Smooth muscle cell (in vitro differentiated cells): ENCODE measurements around the gene SCN4B. TPM values are rescaled to one million over a fixed set of nuclear protein-coding genes. Genes with fewer than 3 reads are reported as not detected.
"Not testable (repeated sequence)": the region's sequence is repeated elsewhere in the genome, so short reads cannot be mapped to it uniquely, and the experiment has no call there.

Experiments
- DNase-seq: peaks from one replicate; lab custom pipeline; 2025; ENCODE audit not compliant: unreplicated experiment; lab: John Stamatoyannopoulos, UW
- H2AFZ ChIP-seq: fragments of 200-600 bp; sonication (generic); 2 replicates; pipeline ENCODE4 v1.6.0; 2016; ENCODE audit warnings: antibody characterized with exemption, low read depth, mild to moderate bottlenecking
- H3F3A ChIP-seq: fragments of 200-600 bp; sonication (generic); 2 replicates; pipeline ENCODE4 v1.6.0; 2017; ENCODE audit warnings: antibody characterized with exemption, low read depth
- H3K27ac ChIP-seq: fragments of 200-600 bp; sonication (generic); 2 replicates; pipeline ENCODE4 v1.5.1; 2016; ENCODE audit warnings: low read depth, mild to moderate bottlenecking
- H3K27me3 ChIP-seq: fragments of 200-600 bp; sonication (generic); 2 replicates; pipeline ENCODE4 v1.6.1; 2016; ENCODE audit warnings: low read depth, mild to moderate bottlenecking
- H3K36me3 ChIP-seq: fragments of 200-600 bp; sonication (generic); 2 replicates; pipeline ENCODE4 v1.5.1; 2016; ENCODE audit warnings: low read depth
- H3K4me1 ChIP-seq: fragments of 200-600 bp; sonication (generic); 2 replicates; pipeline ENCODE4 v1.5.1; 2016; ENCODE audit warnings: low read depth
- H3K4me2 ChIP-seq: fragments of 200-600 bp; sonication (generic); 2 replicates; pipeline ENCODE4 v1.6.0; 2016; ENCODE audit warnings: mild to moderate bottlenecking
- H3K4me3 ChIP-seq: fragments of 200-600 bp; sonication (generic); 2 replicates; pipeline ENCODE4 v1.5.1; 2016; ENCODE audit warnings: mild to moderate bottlenecking
- H3K79me2 ChIP-seq: fragments of 200-600 bp; sonication (generic); 2 replicates; pipeline ENCODE4 v1.6.0; 2016; ENCODE audit warnings: low read depth, mild to moderate bottlenecking
- H3K9ac ChIP-seq: fragments of 200-600 bp; sonication (generic); 2 replicates; pipeline ENCODE4 v1.6.0; 2016; ENCODE audit warnings: low read depth
- H3K9me3 ChIP-seq: fragments of 200-600 bp; sonication (generic); replicated peaks from 2 replicates; pipeline ENCODE4 v1.5.1; 2016; ENCODE audit warnings: low read depth
- H4K20me1 ChIP-seq: fragments of 200-600 bp; sonication (generic); 2 replicates; pipeline ENCODE4 v1.6.0; 2016; ENCODE audit warnings: low read depth
- WGBS: methylation state at CpG from one replicate; pipeline ENCODE4 v1.1.7; 2016; ENCODE audit warnings: low lambda C conversion rate; 5-methylcytosine and 5-hydroxymethylcytosine counted together
- polyA plus RNA-seq: library from polyadenylated mRNA; unstranded; fragments of >200 nt; fragmentation: Nextera tagmentation; extraction: Ambion mirVana; gene quantifications from 2 replicates; pipeline ENCODE4 v1.2.1, GENCODE V29; 2016
- total RNA-seq: library from RNA; depleted of rRNA; stranded (reverse); fragments of >200 nt; gene quantifications from 2 replicates; pipeline ENCODE4 v1.2.3, GENCODE V29; 2014
- TF ChIP-seq, protein P1 (sequence below): fragments of 200-600 bp; sonication (generic); IDR thresholded peaks from 2 replicates; pipeline ENCODE4 v1.5.1; 2017; ENCODE audit warnings: borderline replicate concordance, mild to moderate bottlenecking, antibody characterized with exemption; ENCODE audit not compliant: insufficient read depth, poor library complexity, severe bottlenecking

SCN4B gene
- total and polyA plus RNA-seq, 2 experiments from 2014 or later: not detected

DNA sequence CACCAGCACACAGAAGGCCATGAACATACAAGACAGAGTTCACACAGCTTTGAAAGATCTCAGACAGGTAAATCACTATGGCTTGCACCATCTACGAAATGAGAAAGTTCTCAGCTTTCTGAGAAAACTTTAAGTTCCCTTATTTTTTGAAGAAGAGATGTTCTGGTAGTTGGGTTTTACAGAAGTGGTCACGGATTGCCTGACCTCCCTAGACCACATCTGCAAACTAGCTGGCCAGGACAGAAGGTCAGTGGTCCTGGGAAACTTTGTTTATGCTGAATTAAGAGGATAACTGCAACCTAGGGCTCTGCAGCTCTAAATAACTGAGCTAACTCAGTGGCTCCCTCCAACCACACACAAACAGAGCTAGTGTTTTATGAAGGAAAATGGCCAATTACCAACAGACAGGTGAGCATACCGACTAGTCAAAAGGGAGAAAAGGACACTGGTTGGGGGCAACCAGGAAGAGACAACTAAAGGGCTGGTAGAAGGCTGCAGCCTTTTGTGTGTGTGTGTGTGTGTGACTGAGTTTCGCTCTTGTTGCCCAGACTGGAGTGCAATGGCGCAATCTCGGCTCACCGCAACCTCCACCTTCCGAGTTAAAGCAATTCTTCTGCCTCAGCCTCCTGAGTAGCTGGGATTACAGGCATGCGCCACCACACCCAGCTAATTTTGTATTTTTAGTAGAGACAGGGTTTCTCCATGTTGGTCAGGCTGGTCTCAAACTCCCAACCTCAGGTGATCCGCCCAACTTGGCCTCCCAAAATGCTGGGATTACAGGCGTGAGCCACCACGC lies 32.4 kb upstream of the SCN4B start:
- H3F3A ChIP-seq: no peaks in the 10 kb centered on the region
- no peaks in the 10 kb centered on the region for H3K79me2 ChIP-seq
- no peaks in the 10 kb centered on the region for H3K4me1 ChIP-seq
- H3K4me3 ChIP-seq: no peak overlapping the region
- H2AFZ ChIP-seq: no peak overlapping the region
- TF ChIP-seq, protein P1, sequence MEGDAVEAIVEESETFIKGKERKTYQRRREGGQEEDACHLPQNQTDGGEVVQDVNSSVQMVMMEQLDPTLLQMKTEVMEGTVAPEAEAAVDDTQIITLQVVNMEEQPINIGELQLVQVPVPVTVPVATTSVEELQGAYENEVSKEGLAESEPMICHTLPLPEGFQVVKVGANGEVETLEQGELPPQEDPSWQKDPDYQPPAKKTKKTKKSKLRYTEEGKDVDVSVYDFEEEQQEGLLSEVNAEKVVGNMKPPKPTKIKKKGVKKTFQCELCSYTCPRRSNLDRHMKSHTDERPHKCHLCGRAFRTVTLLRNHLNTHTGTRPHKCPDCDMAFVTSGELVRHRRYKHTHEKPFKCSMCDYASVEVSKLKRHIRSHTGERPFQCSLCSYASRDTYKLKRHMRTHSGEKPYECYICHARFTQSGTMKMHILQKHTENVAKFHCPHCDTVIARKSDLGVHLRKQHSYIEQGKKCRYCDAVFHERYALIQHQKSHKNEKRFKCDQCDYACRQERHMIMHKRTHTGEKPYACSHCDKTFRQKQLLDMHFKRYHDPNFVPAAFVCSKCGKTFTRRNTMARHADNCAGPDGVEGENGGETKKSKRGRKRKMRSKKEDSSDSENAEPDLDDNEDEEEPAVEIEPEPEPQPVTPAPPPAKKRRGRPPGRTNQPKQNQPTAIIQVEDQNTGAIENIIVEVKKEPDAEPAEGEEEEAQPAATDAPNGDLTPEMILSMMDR: no peak
- no peak overlapping the region for H3K4me2 ChIP-seq
- no peak overlapping the region for H3K27ac ChIP-seq
- H3K27me3 ChIP-seq: peaks cover 15% of the 10 kb centered on the region
- WGBS: 95% methylated on average over 12 of the region's 12 CpGs
- no peaks in the 10 kb centered on the region for H3K9me3 ChIP-seq
- no peaks in the 10 kb centered on the region for H4K20me1 ChIP-seq
- no peak overlapping the region for H3K9ac ChIP-seq
- no peak for DNase-seq
- no peaks in the 10 kb centered on the region for H3K36me3 ChIP-seq

GRCh38 chr11:118183691-118184090 lies 31.1 kb upstream of the SCN4B start:
- not testable (repeated sequence) for H3K4me2 ChIP-seq, H3K4me3 ChIP-seq, H2AFZ ChIP-seq, H4K20me1 ChIP-seq, DNase-seq, H3K9ac ChIP-seq, H3K79me2 ChIP-seq, H3K36me3 ChIP-seq, H3F3A ChIP-seq, H3K9me3 ChIP-seq, H3K4me1 ChIP-seq, H3K27ac ChIP-seq
- WGBS: 93% methylated on average over 5 of the region's 5 CpGs
- H3K27me3 ChIP-seq: peaks cover 11% of the 10 kb centered on the region

- no peaks in the 10 kb centered on the region for H4K20me1 ChIP-seq
- peak overlapping the region; percentile 34 for H2AFZ ChIP-seq
- no peaks in the 10 kb centered on the region for H3K9me3 ChIP-seq
- H3K4me3 ChIP-seq: no peak overlapping the region
- no peak for DNase-seq
- peaks cover 7% of the 10 kb centered on the region for H3F3A ChIP-seq
- no peak overlapping the region for H3K27ac ChIP-seq
- H3K4me1 ChIP-seq: peaks cover 8% of the 10 kb centered on the region
- H3K27me3 ChIP-seq: no peaks in the 10 kb centered on the region
- 9% methylated on average over 11 of the region's 11 CpGs for WGBS
- H3K4me2 ChIP-seq: peak overlapping the region; percentile 58
- no peak overlapping the region for H3K9ac ChIP-seq
- no peaks in the 10 kb centered on the region for H3K79me2 ChIP-seq
- TF ChIP-seq, protein P1: no peak
- no peaks in the 10 kb centered on the region for H3K36me3 ChIP-seq
Observed at GRCh38 chr11:118180300-118180703, 27.7 kb upstream of the SCN4B start.

DNA sequence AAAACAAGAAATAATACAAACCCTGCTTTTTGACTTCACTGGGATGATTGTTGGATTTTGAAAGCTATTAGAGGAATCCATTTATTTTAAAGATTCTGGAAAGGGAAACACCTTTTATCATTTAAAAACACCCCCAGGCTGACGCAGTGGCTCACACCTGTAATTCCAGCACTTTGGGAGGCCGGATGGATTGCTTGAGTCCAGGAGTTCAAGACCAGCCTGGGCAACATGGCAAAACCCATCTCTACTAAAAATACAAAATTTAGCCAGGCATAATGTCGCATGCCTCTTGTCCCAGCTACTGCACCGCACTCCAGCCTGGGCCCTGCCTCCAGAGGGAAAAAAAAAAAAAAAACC lies 24.1 kb upstream of the SCN4B start:
- Histone ChIP-seq H3K27me3 (no peaks in the 10 kb centered on the region), H3K4me2 (no peak overlapping the region), H3K4me1 (peaks cover 10% of the 10 kb centered on the region), H3K9ac (no peak overlapping the region), H3F3A (peaks cover 8% of the 10 kb centered on the region), H4K20me1 (no peaks in the 10 kb centered on the region), H2AFZ (no peak overlapping the region), H3K36me3 (no peaks in the 10 kb centered on the region), H3K4me3 (no peak overlapping the region), H3K27ac (no peak overlapping the region), H3K9me3 (no peaks in the 10 kb centered on the region), H3K79me2 (no peaks in the 10 kb centered on the region)
- TF ChIP-seq, protein P1: no peak
- DNase-seq: no peak
- 89% methylated on average over 4 of the region's 4 CpGs for WGBS
